ENCODE measurements around the gene IGFBP6.

The IGFBP6 gene

DNA sequence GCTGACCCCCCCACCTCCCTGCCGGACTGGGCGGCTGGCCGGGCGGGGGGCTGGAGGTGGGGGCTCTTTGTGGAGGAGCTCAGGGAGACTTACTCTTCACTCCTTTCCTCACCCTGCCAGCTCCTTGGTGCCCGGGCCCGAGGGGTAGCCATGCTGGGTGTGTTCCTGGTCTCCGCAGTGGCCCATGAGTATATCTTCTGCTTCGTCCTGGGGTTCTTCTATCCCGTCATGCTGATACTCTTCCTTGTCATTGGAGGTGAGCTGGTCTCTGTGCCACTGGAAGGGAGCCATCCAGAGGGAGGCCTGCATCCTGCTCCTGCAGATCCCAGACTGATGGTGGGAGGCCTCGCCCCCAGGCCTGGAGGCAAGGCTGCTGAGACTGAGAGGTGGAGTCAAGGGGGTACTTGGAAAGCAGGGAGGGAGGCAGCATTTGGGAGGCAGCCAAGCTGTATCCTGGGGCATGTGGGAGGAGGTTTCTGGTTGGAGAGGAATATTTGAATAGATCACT lies 25.5 kb downstream of the IGFBP6 start:
- peak; percentile 37 for DNase-seq

DNA sequence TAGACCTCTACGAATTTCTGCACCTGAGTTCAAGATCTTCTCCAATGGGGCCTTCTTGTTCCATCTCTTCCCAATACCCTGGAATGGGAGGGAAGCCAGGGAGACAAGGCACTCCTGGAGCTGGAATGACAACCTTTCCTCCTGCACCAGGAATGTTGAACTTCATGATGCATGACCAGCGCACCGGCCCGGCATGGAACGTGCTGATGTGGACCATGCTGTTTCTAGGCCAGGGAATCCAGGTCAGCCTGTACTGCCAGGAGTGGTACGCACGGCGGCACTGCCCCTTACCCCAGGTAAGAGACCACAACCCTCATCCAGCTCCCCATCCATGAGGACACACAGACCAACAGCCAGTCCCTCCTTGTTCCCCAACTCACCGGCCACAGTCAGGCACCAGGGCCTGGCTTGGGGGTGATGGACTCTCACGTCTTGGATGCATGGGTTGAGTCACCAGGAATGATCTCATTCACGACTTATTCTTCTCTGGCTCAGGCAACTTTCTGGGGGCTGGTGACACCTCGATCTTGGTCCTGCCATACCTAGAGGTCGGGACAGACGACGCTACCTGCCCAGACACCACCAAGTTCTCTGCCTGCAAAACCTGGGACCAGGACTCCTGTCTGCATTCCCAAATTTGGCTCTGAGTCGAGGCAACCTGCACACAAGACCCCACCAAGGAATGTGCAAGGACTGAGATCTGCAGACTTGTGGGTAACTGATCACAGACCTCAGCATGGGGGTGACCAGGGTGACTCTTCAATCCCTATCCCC lies 26.3 kb downstream of the IGFBP6 start:
- peak; percentile 52 for DNase-seq

DNA sequence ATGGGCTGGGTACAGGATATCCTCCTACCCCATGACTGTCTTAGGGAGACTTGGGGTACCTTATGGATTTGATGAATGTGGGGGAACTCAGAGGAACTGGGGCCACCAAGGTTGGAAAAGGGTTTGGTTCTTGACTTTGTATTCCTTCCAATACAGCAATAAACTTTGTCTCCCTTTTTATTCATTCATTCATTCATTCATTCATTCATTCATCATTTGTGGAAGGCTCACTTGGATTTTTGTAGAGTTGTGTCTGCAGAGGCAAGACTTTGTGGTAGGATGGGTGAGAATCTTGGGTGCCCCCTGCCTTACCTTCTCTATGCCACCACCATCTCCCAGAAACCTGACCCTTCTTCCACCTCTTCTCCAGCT lies 26.9 kb downstream of the IGFBP6 start:
- DNase-seq: no peak

DNA sequence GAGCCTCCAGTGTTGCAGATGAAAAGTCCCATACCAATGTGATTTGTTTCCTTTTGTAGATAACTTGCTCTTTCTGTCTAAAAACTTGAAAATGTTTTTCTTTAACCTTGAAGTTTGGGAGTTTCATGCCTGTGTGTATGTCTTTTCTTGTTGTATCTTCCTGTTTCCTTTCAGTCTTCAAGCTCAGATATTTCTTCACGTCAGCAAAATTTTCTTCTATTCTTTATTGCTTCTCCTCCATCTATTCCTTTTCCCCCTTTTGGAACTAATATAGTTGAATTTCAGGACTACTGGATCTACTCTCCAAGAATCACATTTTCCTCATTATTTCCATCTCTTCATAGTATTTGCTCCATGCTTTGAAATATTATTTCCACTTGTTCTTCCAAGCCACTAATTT lies 29.7 kb downstream of the IGFBP6 start:
- no peak for DNase-seq

DNA sequence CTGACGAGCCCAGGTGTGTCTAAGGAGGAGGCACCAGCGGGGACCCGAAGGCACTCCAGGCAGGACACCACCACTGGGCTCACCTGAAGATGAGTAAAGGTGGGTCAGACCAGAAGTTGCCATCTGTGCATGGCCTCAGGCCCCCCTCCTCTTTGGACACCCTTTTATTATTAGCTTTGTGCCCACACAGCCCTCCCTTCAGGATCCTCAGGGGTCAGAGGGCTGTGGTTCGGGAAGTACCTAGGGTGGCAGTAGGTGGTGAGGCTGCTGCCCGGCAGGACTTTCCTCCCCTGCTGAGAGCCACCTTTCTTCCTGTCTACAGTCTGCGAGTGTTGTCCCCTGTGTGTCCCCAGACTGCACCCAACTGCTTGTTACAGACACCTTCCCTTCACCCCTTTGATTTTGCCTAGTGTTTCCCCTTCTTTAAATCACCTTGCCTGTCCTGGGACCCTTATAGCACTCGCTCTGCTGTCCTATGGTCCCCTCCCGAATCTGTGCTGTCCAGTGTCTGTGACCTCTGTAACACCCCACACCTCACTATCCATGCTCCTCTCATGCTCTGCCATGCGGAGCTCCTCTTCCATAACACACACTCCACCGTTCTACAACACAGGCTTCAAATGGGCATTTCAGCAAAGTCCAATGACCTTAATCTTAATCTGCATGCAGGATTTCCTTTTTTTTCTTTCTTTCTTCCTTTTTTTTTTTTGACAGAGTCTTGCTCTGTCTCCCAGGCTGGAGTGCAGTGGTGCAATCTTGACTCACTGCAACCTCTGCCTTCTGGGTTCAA lies 31.5 kb downstream of the IGFBP6 start:
- DNase-seq: peak; percentile 30

DNA sequence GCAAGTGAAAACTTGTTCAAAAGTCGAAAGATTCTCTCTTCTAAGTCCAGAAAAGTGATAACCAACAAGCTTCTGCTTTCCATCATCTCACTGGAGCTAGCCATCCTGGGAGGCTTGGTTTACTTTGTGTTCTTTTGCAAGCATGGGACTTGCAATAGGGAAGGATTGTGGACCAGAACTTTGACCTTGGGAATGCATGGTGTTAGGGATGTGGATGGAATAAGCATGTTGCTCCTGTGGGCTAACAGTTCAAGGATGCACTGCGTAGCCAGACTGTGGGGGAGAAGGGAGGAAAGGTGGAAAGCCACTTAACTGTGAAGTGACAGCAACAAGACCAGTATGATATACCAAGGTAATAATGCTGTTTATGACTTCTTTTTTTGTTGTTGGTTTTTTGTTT lies 34.4 kb downstream of the IGFBP6 start:
- peak; percentile 33 for DNase-seq

DNA sequence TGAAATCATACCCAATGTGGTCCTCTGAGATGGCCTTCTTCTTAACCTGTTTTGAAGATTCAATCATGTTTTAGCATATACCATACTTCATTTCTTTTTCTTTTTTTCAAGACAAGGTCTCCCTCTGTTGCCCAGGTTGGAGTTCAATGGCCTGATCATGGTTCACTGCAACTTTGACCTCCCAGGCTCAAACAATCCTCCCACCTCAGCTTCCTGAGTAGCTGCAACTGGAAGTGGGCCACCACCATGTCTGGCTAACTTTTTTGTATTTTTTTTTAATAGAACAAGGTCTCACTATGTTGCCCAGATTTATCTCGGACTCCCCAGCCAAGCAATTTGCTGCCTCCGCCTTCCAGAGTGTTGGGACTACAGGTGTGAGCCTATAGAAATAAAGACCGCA lies 36.3 kb downstream of the IGFBP6 start:
- no peak for DNase-seq

DNA sequence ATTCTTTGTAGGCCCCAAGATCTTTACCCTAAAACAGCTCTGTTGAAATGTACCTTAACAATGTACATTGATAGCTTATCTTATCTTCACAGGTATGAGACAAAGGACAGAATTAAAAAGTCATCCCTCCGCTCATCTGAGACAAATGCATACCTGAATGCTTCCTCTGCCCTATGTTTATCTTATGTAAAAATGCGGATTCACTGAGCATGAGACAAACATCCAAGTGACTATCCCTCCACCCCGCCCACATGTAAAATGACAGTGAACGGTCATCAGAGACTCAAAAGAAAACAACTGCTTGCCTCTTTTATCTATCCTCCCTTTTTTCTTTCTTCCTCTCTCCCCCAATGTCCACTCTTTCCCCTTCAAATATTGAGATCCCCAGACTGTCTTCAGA lies 45.9 kb downstream of the IGFBP6 start:
- DNase-seq: no peak

DNA sequence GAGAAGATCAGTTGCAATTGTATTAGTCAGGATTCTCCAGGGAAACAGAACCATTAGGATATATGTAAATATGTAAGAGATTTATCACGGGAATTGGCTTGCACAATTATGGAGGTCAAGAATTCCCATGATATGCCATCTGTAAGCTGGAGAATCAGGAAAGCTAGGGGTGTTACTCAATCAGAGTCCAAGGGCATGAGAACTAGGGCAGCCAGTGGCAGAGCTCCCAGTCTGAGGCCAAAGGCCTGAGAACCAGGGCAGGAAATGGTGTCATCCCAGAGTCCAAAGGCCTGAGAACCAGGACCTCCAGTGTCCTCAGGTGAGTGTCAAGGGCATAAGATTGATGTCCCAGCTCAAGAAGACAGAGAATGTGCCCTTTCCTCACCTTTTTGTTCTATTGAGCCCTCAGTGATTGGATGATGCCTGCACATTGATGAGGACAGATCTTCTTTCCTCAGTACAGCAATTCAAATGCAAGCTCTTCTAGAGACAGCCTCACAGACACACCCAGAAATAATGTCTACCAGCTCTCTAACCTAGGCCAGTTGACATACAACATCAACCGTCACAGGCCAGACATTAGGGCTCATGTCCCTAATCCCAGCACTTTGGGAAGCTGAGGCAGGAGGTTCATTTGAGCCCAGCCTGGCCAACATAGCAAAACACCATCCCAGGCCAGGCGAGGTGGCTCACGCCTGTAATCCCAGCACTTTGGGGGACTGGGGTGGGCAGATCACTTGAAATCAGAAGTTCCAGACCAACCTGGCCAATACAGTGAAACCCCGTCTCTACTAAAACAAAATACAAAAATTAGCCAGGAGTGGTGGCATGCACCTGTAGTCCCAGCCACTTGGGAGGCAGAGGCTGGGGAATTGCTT lies 48.2 kb downstream of the IGFBP6 start:
- DNase-seq: no peak

DNA sequence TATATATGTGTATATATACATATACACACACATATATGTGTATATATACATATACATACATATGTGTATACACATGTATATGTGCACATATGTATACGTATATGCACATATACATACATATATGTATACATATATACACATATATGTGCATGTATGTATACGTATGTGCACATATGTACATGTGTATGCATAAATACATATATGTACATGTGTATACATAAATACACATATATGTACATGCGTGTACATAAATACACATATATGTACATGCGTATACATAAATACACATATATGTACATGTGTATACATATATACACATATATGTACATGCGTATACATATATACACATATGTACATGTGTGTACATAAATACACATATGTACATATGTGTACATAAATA lies 49.7 kb downstream of the IGFBP6 start:
- DNase-seq: no peak

DNA sequence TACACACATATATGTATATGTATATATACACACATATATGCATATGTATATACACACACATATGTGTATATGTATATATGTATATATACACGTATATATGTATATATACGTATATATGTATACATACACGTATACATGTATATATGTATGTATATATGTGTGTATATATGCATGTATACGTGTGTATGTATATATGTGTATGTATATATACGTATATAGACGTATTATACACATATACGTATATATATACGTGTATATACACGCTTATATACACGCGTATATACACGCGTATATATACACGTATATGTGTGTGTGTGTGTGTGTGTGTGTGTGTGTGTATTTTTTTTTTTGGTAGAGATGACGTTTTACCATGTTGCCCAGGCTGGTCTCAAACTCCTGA lies 50.2 kb downstream of the IGFBP6 start:
- DNase-seq: no peak

DNA sequence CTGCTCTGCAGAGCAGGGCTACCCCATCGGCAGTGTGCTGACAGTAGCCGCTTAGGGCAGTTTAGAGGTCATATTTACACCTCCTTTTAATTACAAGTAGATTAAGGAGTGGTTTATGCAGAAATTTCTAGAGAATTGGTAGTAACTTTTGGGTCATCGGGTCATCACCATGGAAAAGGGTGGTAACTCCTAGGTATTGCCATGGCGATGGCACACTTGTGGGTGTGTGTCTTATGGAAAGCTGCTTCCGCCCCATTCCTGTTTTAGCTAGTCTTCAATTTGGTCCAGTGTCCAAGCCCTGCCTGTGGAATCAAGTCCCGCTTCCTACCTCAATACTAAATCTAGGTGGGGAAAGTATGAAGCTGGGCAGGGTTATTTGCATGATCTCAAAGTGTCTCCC lies 53.6 kb downstream of the IGFBP6 start:
- DNase-seq: no peak
